Panc1 (cell line): Measurements from ENCODE around the gene ABCC11. TPM values are rescaled to one million over a fixed set of nuclear protein-coding genes. Genes with fewer than 3 reads are reported as not detected.

Experiments used
- ATAC-seq: fragments of 200-7000 bp; cut with Tn5 transposase; 2 replicates; pipeline ENCODE4 v1.9.1; 2020; ENCODE audit warnings: mild to moderate bottlenecking, moderate library complexity
- BruUV-seq: library from RNA; stranded (reverse); fragments of 400-500 nt; replicated peaks from 2 replicates; lab custom pipeline; 2021; lab: Mats Ljungman, UMichigan
- CTCF ChIA-PET: fragments of 300-600 bp; sonication (Branson Sonifier 250); formaldehyde crosslinking; loops from one replicate; lab custom pipeline; 2022; ENCODE audit warnings: antibody characterized with exemption; lab: Charles Lee
- POLR2A ChIA-PET: fragments of 300-600 bp; sonication (Branson Sonifier 250); formaldehyde crosslinking; loops from one replicate; lab custom pipeline; 2022; ENCODE audit warnings: antibody characterized with exemption; lab: Charles Lee
- DNase-seq: peaks from one replicate; pipeline ENCODE4 v3.0.0-alpha.2; 2010; ENCODE audit warnings: low read depth, low spot score
- H3K27ac ChIP-seq: 2 replicates; pipeline ENCODE4 v1.5.1; 2011; ENCODE audit warnings: mild to moderate bottlenecking, low read length, inconsistent platforms
- H3K27me3 ChIP-seq: fragments of 200-500 bp; sonication (Bioruptor generic); 2 replicates; pipeline ENCODE4 v1.6.0; 2014; ENCODE audit warnings: low read length, inconsistent platforms; ENCODE audit not compliant: control insufficient read depth, insufficient read depth
- H3K36me3 ChIP-seq: fragments of 200-500 bp; sonication (Bioruptor generic); 2 replicates; pipeline ENCODE4 v1.5.1; 2014; ENCODE audit warnings: inconsistent platforms, mild to moderate bottlenecking, low read length, moderate library complexity; ENCODE audit not compliant: control insufficient read depth, insufficient read depth
- H3K4me1 ChIP-seq: 2 replicates; pipeline ENCODE4 v1.5.1; 2011; ENCODE audit warnings: inconsistent platforms, mild to moderate bottlenecking, low read length, moderate library complexity; ENCODE audit not compliant: control insufficient read depth, insufficient read depth
- H3K4me3 ChIP-seq, 2 experiments: 2 replicates each; pipeline ENCODE4 v1.5.1; 2011 to 2012; ENCODE audit warnings: low read depth in 2 of 2, low read length in 2 of 2, mild to moderate bottlenecking in 2 of 2, inconsistent platforms in 1 of 2, moderate library complexity in 1 of 2
- H3K9me3 ChIP-seq: fragments of 200-500 bp; sonication (Bioruptor generic); 2 replicates; pipeline ENCODE4 v1.5.1; 2014; ENCODE audit warnings: low read depth, mild to moderate bottlenecking, inconsistent platforms, low read length, moderate library complexity; ENCODE audit not compliant: control insufficient read depth, insufficient read depth
- CTCF ChIP-seq: fragments of 450-650 bp; IDR thresholded peaks from 2 replicates; pipeline ENCODE4 v1.5.1; 2017; ENCODE audit warnings: mild to moderate bottlenecking
- POLR2AphosphoS5 ChIP-seq: IDR thresholded peaks from 2 replicates; pipeline ENCODE4 v1.6.1; 2012; ENCODE audit warnings: mild to moderate bottlenecking, low read depth, low read length, moderate library complexity
- REST ChIP-seq, 2 experiments: IDR thresholded peaks; 2 replicates each; pipeline ENCODE4 v1.6.1; 2011 to 2012; ENCODE audit warnings: low read depth in 2 of 2, control low read depth in 1 of 2, low read length in 1 of 2, mild to moderate bottlenecking in 1 of 2, moderate library complexity in 1 of 2; ENCODE audit not compliant: insufficient read depth in 1 of 2
- SIN3A ChIP-seq: IDR thresholded peaks from 2 replicates; pipeline ENCODE4 v1.6.1; 2012; ENCODE audit warnings: low read depth, mild to moderate bottlenecking, low read length, moderate library complexity, borderline replicate concordance; ENCODE audit not compliant: insufficient read depth
- TCF7L2 ChIP-seq: IDR thresholded peaks from 2 replicates; pipeline ENCODE4 v1.6.1; 2011; ENCODE audit warnings: mild to moderate bottlenecking, low read depth, low read length, inconsistent platforms
- in situ Hi-C: cut with HindIII; loops from 2 replicates; pipeline ENCODE4 v1.10.0; 2016; ENCODE audit warnings: low sequenced_read_pairs, low pct_unique_long_range_greater_than_20kb
- intact Hi-C: fragments of 100-400 bp; cut with micrococcal nuclease; formaldehyde crosslinking; loops from one replicate; pipeline ENCODE4 v1.10.0; 2022; ENCODE audit not compliant: unreplicated experiment
- total RNA-seq: library from RNA; stranded (reverse); gene quantifications from one replicate; pipeline ENCODE4 v1.2.1, GENCODE V29; 2021; ENCODE audit not compliant: unreplicated experiment

Gene ABCC11
- total RNA-seq, 1 experiment from 2014 or later, result not detected

GRCh38 chr16:48262631-48263030 lies 15.3 kb upstream of the ABCC11 start:
- CTCF ChIA-PET, result no interaction called here

GRCh38 chr16:48261569-48261968 lies 14.2 kb upstream of the ABCC11 start:
- no peak for DNase-seq
- H3K4me1 ChIP-seq, result no peaks in the 10 kb centered on the region
- H3K27me3 ChIP-seq, result no peaks in the 10 kb centered on the region
- H3K9me3 ChIP-seq, result no peaks in the 10 kb centered on the region
- no peak overlapping the region for H3K27ac ChIP-seq
- no peak overlapping the region for H3K4me3 ChIP-seq
- TF ChIP-seq REST (IDR thresholded peaks at IDR 0.05; ENCODE audit: insufficient read depth in 1 of 2, low read depth in 2 of 2, low read length in 1 of 2) (no peak), SIN3A (no peak), POLR2AphosphoS5 (no peak), TCF7L2 (no peak), CTCF (no peak)
- no TSS peak for BruUV-seq
- no peak for ATAC-seq
- intact Hi-C loops, result no loop called here
- ChIA-PET POLR2A (no interaction called here), CTCF (no interaction called here)
- in situ Hi-C loops, result no loop called here
- peaks cover 18% of the 10 kb centered on the region for H3K36me3 ChIP-seq

More at GRCh38 chr16:48262631-48263030, 15.3 kb upstream of the ABCC11 start:
- intact Hi-C loops (no loop called here), in situ Hi-C loops (no loop called here)
- ATAC-seq (no peak), DNase-seq (no peak)
- no peaks in the 10 kb centered on the region for H3K4me1 ChIP-seq
- POLR2A ChIA-PET, result no interaction called here
- no peaks in the 10 kb centered on the region for H3K27me3 ChIP-seq
- TF ChIP-seq SIN3A (no peak), CTCF (no peak), TCF7L2 (no peak), REST (IDR thresholded peaks at IDR 0.05; ENCODE audit: insufficient read depth in 1 of 2, low read depth in 2 of 2, low read length in 1 of 2) (no peak), POLR2AphosphoS5 (no peak)
- H3K36me3 ChIP-seq, result peaks cover 19% of the 10 kb centered on the region
- BruUV-seq, result no TSS peak
- H3K4me3 ChIP-seq, result no peak overlapping the region
- H3K27ac ChIP-seq, result no peak overlapping the region
- H3K9me3 ChIP-seq, result no peaks in the 10 kb centered on the region
